Measurements from ENCODE around the gene SMYD2. TPM values are rescaled to one million over a fixed set of nuclear protein-coding genes. Genes with fewer than 3 reads are reported as not detected.

Gene SMYD2
- total and polyA plus RNA-seq, 10 of the 15 experiments (the other 5 are each of a cell fraction or from before 2014, with no cell fraction given) = 8.3 to 55.7 (median 26.4) TPM

- ChIA-PET RAD21 (ENCODE audit: unreplicated experiment) (interaction anchor here (1.0 to 8.3 kb wide), 5 partner anchors 9 to 247 kb away, joined by 3 to 207 read pairs (median 3); no protein-coding TSS in a partner anchor), POLR2A (interaction anchor here (0.5 to 1.2 kb wide), 2 partner anchors 81 to 82 kb away, joined by 3 read pairs; no protein-coding TSS in a partner anchor), CTCF (interaction anchor here (0.7 to 17.7 kb wide), 4 partner anchors 8 to 320 kb away, joined by 3 to 597 read pairs (median 18); no protein-coding TSS in a partner anchor), SMC1A (ENCODE audit: uncharacterized antibody, unreplicated experiment) (interaction anchor here (1.0 to 12.2 kb wide), 4 partner anchors 20 to 247 kb away, joined by 3 to 292 read pairs (median 4); no protein-coding TSS in a partner anchor)
- H3K9me3 ChIP-seq (replicated peaks; ENCODE audit: control insufficient read depth, insufficient read depth, low read length) = no peaks in the 10 kb centered on the region
- in situ Hi-C loops (cut with MboI) = loop anchor here (10.0 kb wide), 2 partner anchors 962 to 1188 kb away; no protein-coding TSS in a partner anchor
- H3K4me3 ChIP-seq = no peak overlapping the region
- H2AFZ ChIP-seq (ENCODE audit: control insufficient read depth, low read depth, low read length) = no peak overlapping the region
- no peak overlapping the region for H3K27ac ChIP-seq (ENCODE audit: control insufficient read depth, insufficient read depth)
- H3K36me3 ChIP-seq (ENCODE audit: control insufficient read depth in 2 of 2, insufficient read depth in 2 of 2, low read length in 1 of 2) = peaks cover 0 to 1% of the 10 kb centered on the region in 2 experiments; a peak in 2 of 4 replicates
- 69% methylated on average over 2 of the region's 2 CpGs for WGBS (ENCODE audit: insufficient coverage, insufficient replicate concordance, low lambda C conversion rate, missing lambda C conversion rate)
- no peaks in the 10 kb centered on the region for H3K79me2 ChIP-seq (ENCODE audit: control insufficient read depth, insufficient read depth, low read length)
- no peaks in the 10 kb centered on the region for H4K20me1 ChIP-seq (ENCODE audit: control insufficient read depth, insufficient read depth)
- no peak for TF ChIP-seq POLR2AphosphoS2 (IDR thresholded peaks at IDR 0.05; ENCODE audit: low read depth, low read length)
- TF ChIP-seq RUNX3 (IDR thresholded peaks at IDR 0.05; ENCODE audit: low read length) = no peak
- TF ChIP-seq HDGF (IDR thresholded peaks at IDR 0.05) = no peak
- no peak for TF ChIP-seq BCL11A (IDR thresholded peaks at IDR 0.05; ENCODE audit: low read depth, low read length)
- no peak for TF ChIP-seq RELB (IDR thresholded peaks at IDR 0.05; ENCODE audit: low read depth)
- no peak for TF ChIP-seq RB1 (IDR thresholded peaks at IDR 0.05; ENCODE audit: borderline replicate concordance)
- TF ChIP-seq EED (IDR thresholded peaks at IDR 0.05; ENCODE audit: low read depth) = no peak
- no peak for TF ChIP-seq GATAD2B (conservative IDR thresholded peaks at IDR 0.05; ENCODE audit: low read depth)
- TF ChIP-seq SREBF2 (IDR thresholded peaks at IDR 0.05; ENCODE audit: low read length) = no peak
- no peak for TF ChIP-seq NFYB (IDR thresholded peaks at IDR 0.05; ENCODE audit: insufficient read depth, low read depth, low read length)
- TF ChIP-seq CBFB (IDR thresholded peaks at IDR 0.05; ENCODE audit: low read depth) = no peak
- TF ChIP-seq PAX8 (IDR thresholded peaks at IDR 0.05) = no peak
- no peak for TF ChIP-seq MTA2 (IDR thresholded peaks at IDR 0.05; ENCODE audit: low read depth)
- TF ChIP-seq BHLHE40 (IDR thresholded peaks at IDR 0.05; ENCODE audit: borderline replicate concordance in 1 of 2, low read depth in 2 of 2, low read length in 1 of 2) = no peak
- TF ChIP-seq, protein P1, sequence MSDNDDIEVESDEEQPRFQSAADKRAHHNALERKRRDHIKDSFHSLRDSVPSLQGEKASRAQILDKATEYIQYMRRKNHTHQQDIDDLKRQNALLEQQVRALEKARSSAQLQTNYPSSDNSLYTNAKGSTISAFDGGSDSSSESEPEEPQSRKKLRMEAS (IDR thresholded peaks at IDR 0.05; ENCODE audit: low read depth, low read length) = no peak
- no peak for TF ChIP-seq NFXL1 (IDR thresholded peaks at IDR 0.05; ENCODE audit: borderline replicate concordance)
- TF ChIP-seq HDAC2 (IDR thresholded peaks at IDR 0.05) = no peak
- no peak overlapping the region for H3K4me2 ChIP-seq (ENCODE audit: control insufficient read depth, insufficient read depth)
- H3K9ac ChIP-seq (ENCODE audit: control insufficient read depth, insufficient read depth, low read length) = no peak overlapping the region
- DNase-seq (ENCODE audit: low read depth, low spot score) (no peak), ATAC-seq (no peak), FAIRE-seq (no peak)
- intact Hi-C loops (cut with micrococcal nuclease; ENCODE audit: unreplicated experiment) = loop anchor here (10.0 kb wide), 1 partner anchor 1188 kb away; no protein-coding TSS in a partner anchor
- no peaks in the 10 kb centered on the region for H3K4me1 ChIP-seq (ENCODE audit: control insufficient read depth, insufficient read depth, low read length)
- no TSS peak for BruUV-seq (replicated peaks)
- H3K27me3 ChIP-seq (replicated peaks in 1 of 2; ENCODE audit: control insufficient read depth in 2 of 2, insufficient read depth in 2 of 2, low read length in 1 of 2) = no peaks in the 10 kb centered on the region
These were observed 56.1 kb downstream of the SMYD2 start for GRCh38 chr1:214337015-214337414.

Data from GM12878 (cell line).